HEK293 (cell line): Measurements from ENCODE around the gene SUFU.

Experiments used
- CTCF ChIA-PET: fragments of 350-600 bp; formaldehyde crosslinking; extraction: SDS; loops from one replicate; lab custom pipeline; 2021; ENCODE audit warnings: antibody characterized with exemption; lab: Yijun Ruan, JAX
- POLR2A ChIA-PET: fragments of 300-600 bp; formaldehyde crosslinking; extraction: SDS; loops from one replicate; lab custom pipeline; 2020; ENCODE audit warnings: antibody characterized with exemption, inconsistent platforms; lab: Yijun Ruan, JAX
- H3K27ac ChIP-seq: fragments of 200-500 bp; sonication (Bioruptor generic); 2 replicates; pipeline ENCODE4 v1.5.1; 2014; ENCODE audit warnings: low read depth, low read length, control low read depth, inconsistent platforms; ENCODE audit errors: extremely low read depth
- H3K36me3 ChIP-seq, 2 experiments: fragments of 200-500 bp in 1 of 2; sonication (Bioruptor generic) in 1 of 2; 1 replicate in 1 of 2; 2 replicates in 1 of 2; pipeline ENCODE4 v1.5.1; 2014 to 2017; ENCODE audit warnings: inconsistent platforms in 2 of 2, low read length in 2 of 2; ENCODE audit not compliant: control insufficient read depth in 2 of 2, insufficient read depth in 1 of 2
- H3K4me1 ChIP-seq: fragments of 200-500 bp; sonication (Bioruptor generic); 2 replicates; pipeline ENCODE4 v1.5.1; 2014; ENCODE audit warnings: mild to moderate bottlenecking, low read length, inconsistent platforms; ENCODE audit not compliant: control insufficient read depth, insufficient read depth
- H3K4me3 ChIP-seq: 2 replicates; pipeline ENCODE4 v1.5.1; 2011; ENCODE audit warnings: low read depth, mild to moderate bottlenecking, control low read depth, low read length, moderate library complexity
- H3K9me3 ChIP-seq: fragments of 200-500 bp; sonication (Bioruptor generic); 2 replicates; pipeline ENCODE4 v1.5.1; 2014; ENCODE audit warnings: low read depth, low read length, inconsistent platforms; ENCODE audit not compliant: control insufficient read depth, insufficient read depth
- BCL11A ChIP-seq: fragments of 450-650 bp; formaldehyde crosslinking; IDR thresholded peaks from 2 replicates; pipeline ENCODE4 v1.5.1; 2016; ENCODE audit warnings: low read depth, missing biosample characterization, missing genetic modification characterization
- BCL11B ChIP-seq: fragments of 450-650 bp; formaldehyde crosslinking; IDR thresholded peaks from 2 replicates; pipeline ENCODE4 v1.5.1; 2016; ENCODE audit warnings: low read depth, missing biosample characterization, missing genetic modification characterization
- EGR2 ChIP-seq: fragments of 450-650 bp; formaldehyde crosslinking; IDR thresholded peaks from 2 replicates; pipeline ENCODE4 v1.5.1; 2016; ENCODE audit warnings: low read depth, missing biosample characterization, missing genetic modification characterization
- KLF10 ChIP-seq: fragments of 450-650 bp; IDR thresholded peaks from 2 replicates; pipeline ENCODE4 v1.5.1; 2018; ENCODE audit warnings: missing biosample characterization, mild to moderate bottlenecking, missing genetic modification characterization
- KLF16 ChIP-seq: fragments of 450-650 bp; formaldehyde crosslinking; IDR thresholded peaks from 2 replicates; pipeline ENCODE4 v1.5.1; 2017; ENCODE audit warnings: missing biosample characterization, missing genetic modification characterization
- PRDM10 ChIP-seq: fragments of 450-650 bp; formaldehyde crosslinking; IDR thresholded peaks from 2 replicates; pipeline ENCODE4 v1.5.1; 2016; ENCODE audit warnings: missing biosample characterization, missing genetic modification characterization
- SP2 ChIP-seq: fragments of 450-650 bp; formaldehyde crosslinking; IDR thresholded peaks from 2 replicates; pipeline ENCODE4 v1.5.1; 2016; ENCODE audit warnings: missing biosample characterization, missing genetic modification characterization
- ZBTB10 ChIP-seq: fragments of 450-650 bp; formaldehyde crosslinking; IDR thresholded peaks from 2 replicates; pipeline ENCODE4 v1.5.1; 2016; ENCODE audit warnings: missing biosample characterization, missing genetic modification characterization
- ZBTB17 ChIP-seq: fragments of 450-650 bp; formaldehyde crosslinking; IDR thresholded peaks from 2 replicates; pipeline ENCODE4 v1.5.1; 2016; ENCODE audit warnings: missing biosample characterization, missing genetic modification characterization
- ZBTB26 ChIP-seq: fragments of 450-650 bp; formaldehyde crosslinking; optimal IDR thresholded peaks from 2 replicates; pipeline ENCODE3; 2016; ENCODE audit warnings: missing biosample characterization, mild to moderate bottlenecking, missing genetic modification characterization
- ZBTB48 ChIP-seq: fragments of 450-650 bp; formaldehyde crosslinking; IDR thresholded peaks from 2 replicates; pipeline ENCODE4 v1.5.1; 2016; ENCODE audit warnings: missing biosample characterization, missing genetic modification characterization
- ZNF184 ChIP-seq: fragments of 450-650 bp; IDR thresholded peaks from 2 replicates; pipeline ENCODE4 v1.5.1; 2018; ENCODE audit warnings: missing biosample characterization, mild to moderate bottlenecking, missing genetic modification characterization
- ZNF324 ChIP-seq: fragments of 450-650 bp; formaldehyde crosslinking; IDR thresholded peaks from 2 replicates; pipeline ENCODE4 v1.5.1; 2016; ENCODE audit warnings: missing biosample characterization, missing genetic modification characterization
- ZNF335 ChIP-seq: fragments of 450-650 bp; formaldehyde crosslinking; conservative IDR thresholded peaks from 2 replicates; pipeline ENCODE4 v1.5.1; 2016; ENCODE audit warnings: missing biosample characterization, missing genetic modification characterization
- ZNF433 ChIP-seq: fragments of 450-650 bp; formaldehyde crosslinking; IDR thresholded peaks from 2 replicates; pipeline ENCODE4 v1.5.1; 2016; ENCODE audit warnings: missing biosample characterization, missing genetic modification characterization, low read depth
- ZNF518A ChIP-seq: fragments of 450-650 bp; formaldehyde crosslinking; conservative IDR thresholded peaks from 2 replicates; pipeline ENCODE4 v1.5.1; 2016; ENCODE audit warnings: low read depth, missing biosample characterization, missing genetic modification characterization
- ZNF707 ChIP-seq: fragments of 450-650 bp; formaldehyde crosslinking; IDR thresholded peaks from 2 replicates; pipeline ENCODE4 v1.5.1; 2016; ENCODE audit warnings: missing biosample characterization, missing genetic modification characterization
- TF ChIP-seq, protein P1 (sequence below): fragments of 450-650 bp; formaldehyde crosslinking; IDR thresholded peaks from 2 replicates; pipeline ENCODE4 v1.5.1; 2016; ENCODE audit warnings: missing biosample characterization, missing genetic modification characterization
- TF ChIP-seq, protein P2 (sequence below): fragments of 450-650 bp; formaldehyde crosslinking; IDR thresholded peaks from 2 replicates; pipeline ENCODE4 v1.5.1; 2016; ENCODE audit warnings: missing biosample characterization, missing genetic modification characterization

Gene SUFU

GRCh38 chr10:102641880-102642735 is 138.3 kb downstream of the SUFU start:
- ChIA-PET POLR2A (interaction anchor here (0.6 to 2.1 kb wide), 13 partner anchors 10 to 719 kb away, joined by 3 to 18 read pairs (median 3); partner anchors contain the start of genes ARL3, SFXN2 and SUFU), CTCF (interaction anchor here (0.6 kb wide), 2 partner anchors 14 to 1624 kb away, joined by 4 to 5 read pairs; no protein-coding TSS in a partner anchor)
- Histone ChIP-seq H3K4me1 (peaks cover 7% of the 10 kb centered on the region), H3K36me3 (peaks cover 0 to 3% of the 10 kb centered on the region in 2 experiments; a peak in 1 of 3 replicates), H3K4me3 (peak overlapping the region; percentile 69), H3K9me3 (no peaks in the 10 kb centered on the region), H3K27ac (peak overlapping the region; percentile 86)
- TF ChIP-seq EGR2 (tag by site-specific recombination) (peak; percentile 57; the same call in 1 of the 2 replicates), BCL11B (tag by site-specific recombination) (peak; percentile 86; the same call in 1 of the 2 replicates), ZBTB10 (peak; percentile 79), PRDM10 (tag by site-specific recombination) (peak; percentile 91), ZNF335 (tag by site-specific recombination) (peak; percentile 88), ZBTB17 (tag by site-specific recombination) (peak; percentile 44; the same call in 1 of the 2 replicates), ZBTB26 (tag by site-specific recombination) (peak; percentile 51), ZNF518A (no peak), ZNF433 (no peak), ZBTB48 (tag by site-specific recombination) (0 out of 2 replicates have a peak, but pooled peaks have one; percentile 42), KLF10 (peak; percentile 86), SP2 (tag by site-specific recombination) (peak; percentile 93), ZNF184 (tag by site-specific recombination) (no peak), KLF16 (tag by site-specific recombination) (peak; percentile 92), ZNF324 (tag by site-specific recombination) (no peak; the same call in 1 of the 2 replicates), ZNF707 (no peak), BCL11A (tag by site-specific recombination) (0 out of 2 replicates have a peak, but pooled peaks have one; percentile 37)
- TF ChIP-seq, protein P1, sequence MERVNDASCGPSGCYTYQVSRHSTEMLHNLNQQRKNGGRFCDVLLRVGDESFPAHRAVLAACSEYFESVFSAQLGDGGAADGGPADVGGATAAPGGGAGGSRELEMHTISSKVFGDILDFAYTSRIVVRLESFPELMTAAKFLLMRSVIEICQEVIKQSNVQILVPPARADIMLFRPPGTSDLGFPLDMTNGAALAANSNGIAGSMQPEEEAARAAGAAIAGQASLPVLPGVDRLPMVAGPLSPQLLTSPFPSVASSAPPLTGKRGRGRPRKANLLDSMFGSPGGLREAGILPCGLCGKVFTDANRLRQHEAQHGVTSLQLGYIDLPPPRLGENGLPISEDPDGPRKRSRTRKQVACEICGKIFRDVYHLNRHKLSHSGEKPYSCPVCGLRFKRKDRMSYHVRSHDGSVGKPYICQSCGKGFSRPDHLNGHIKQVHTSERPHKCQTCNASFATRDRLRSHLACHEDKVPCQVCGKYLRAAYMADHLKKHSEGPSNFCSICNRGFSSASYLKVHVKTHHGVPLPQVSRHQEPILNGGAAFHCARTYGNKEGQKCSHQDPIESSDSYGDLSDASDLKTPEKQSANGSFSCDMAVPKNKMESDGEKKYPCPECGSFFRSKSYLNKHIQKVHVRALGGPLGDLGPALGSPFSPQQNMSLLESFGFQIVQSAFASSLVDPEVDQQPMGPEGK = peak; percentile 97
- TF ChIP-seq, protein P2, sequence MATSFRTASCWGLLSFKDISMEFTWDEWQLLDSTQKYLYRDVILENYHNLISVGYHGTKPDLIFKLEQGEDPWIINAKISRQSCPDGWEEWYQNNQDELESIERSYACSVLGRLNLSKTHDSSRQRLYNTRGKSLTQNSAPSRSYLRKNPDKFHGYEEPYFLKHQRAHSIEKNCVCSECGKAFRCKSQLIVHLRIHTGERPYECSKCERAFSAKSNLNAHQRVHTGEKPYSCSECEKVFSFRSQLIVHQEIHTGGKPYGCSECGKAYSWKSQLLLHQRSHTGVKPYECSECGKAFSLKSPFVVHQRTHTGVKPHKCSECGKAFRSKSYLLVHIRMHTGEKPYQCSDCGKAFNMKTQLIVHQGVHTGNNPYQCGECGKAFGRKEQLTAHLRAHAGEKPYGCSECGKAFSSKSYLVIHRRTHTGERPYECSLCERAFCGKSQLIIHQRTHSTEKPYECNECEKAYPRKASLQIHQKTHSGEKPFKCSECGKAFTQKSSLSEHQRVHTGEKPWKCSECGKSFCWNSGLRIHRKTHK = no peak
